Measurements from ENCODE around the gene PLXNA4. TPM values are rescaled to one million over a fixed set of nuclear protein-coding genes. Genes with fewer than 3 reads are reported as not detected.

PLXNA4 gene
- total and polyA plus RNA-seq, 9 of the 15 experiments (the other 6 are each of a cell fraction or from before 2014, with no cell fraction given): under 0.01 to 0.09 TPM; not detected in 7

- H3K36me3 ChIP-seq (ENCODE audit: control insufficient read depth, insufficient read depth, low read length): no peaks in the 10 kb centered on the region
- WGBS (ENCODE audit: insufficient coverage, low coverage, missing lambda C conversion rate): 17% methylated on average over 43 of the region's 55 CpGs
- BruUV-seq (replicated peaks): no TSS peak
- no peaks in the 10 kb centered on the region for H3K9me1 ChIP-seq (ENCODE audit: control insufficient read depth, insufficient read depth, low read length)
- no peak overlapping the region for H2AFZ ChIP-seq (ENCODE audit: low read depth, low read length)
- H4K20me1 ChIP-seq (replicated peaks; ENCODE audit: control insufficient read depth, insufficient read depth, low read length): peaks cover 32% of the 10 kb centered on the region
- intact Hi-C loops (cut with micrococcal nuclease): no loop called here
- POLR2A ChIA-PET: interaction anchor here (0.7 kb wide), 1 partner anchor 618 kb away, joined by 3 read pairs; no protein-coding TSS in a partner anchor
- FAIRE-seq (no peak), ATAC-seq (no peak), DNase-seq (ENCODE audit: extremely low read depth in 1 of 4, low spot score in 3 of 4) (no peak)
- H3K4me1 ChIP-seq (replicated peaks in 1 of 2; ENCODE audit: control insufficient read depth in 2 of 2, insufficient read depth in 2 of 2, low read length in 2 of 2): peaks cover 0 to 8% of the 10 kb centered on the region in 2 experiments; a peak in 1 of 5 replicates
- no peaks in the 10 kb centered on the region for H3K9me3 ChIP-seq (replicated peaks; ENCODE audit: control insufficient read depth, insufficient read depth, low read depth, low read length)
- H3K9ac ChIP-seq (ENCODE audit: insufficient read depth in 1 of 2, low read depth in 2 of 2, low read length in 2 of 2): no peak overlapping the region
- no peak overlapping the region for H3K27ac ChIP-seq (ENCODE audit: extremely low read depth, low read depth, low read length)
- CTCF ChIA-PET (ENCODE audit: low intra/inter-chr PET ratio): no interaction called here
- no peak overlapping the region for H3K4me3 ChIP-seq
- no peaks in the 10 kb centered on the region for H3K79me2 ChIP-seq (ENCODE audit: control insufficient read depth, insufficient read depth, low read length)
- peaks cover 55 to 62% of the 10 kb centered on the region in 2 experiments for H3K27me3 ChIP-seq (ENCODE audit: control insufficient read depth in 2 of 2, insufficient read depth in 2 of 2, low read length in 2 of 2)
- H3K4me2 ChIP-seq (ENCODE audit: insufficient read depth, low read length): no peak overlapping the region
- in situ Hi-C loops (cut with MboI): loop anchor here (10.0 kb wide), 1 partner anchor 882 kb away; no protein-coding TSS in a partner anchor
- TF ChIP-seq SFPQ (IDR thresholded peaks at IDR 0.05; ENCODE audit: low read depth, low read length) (no peak), HNRNPUL1 (IDR thresholded peaks at IDR 0.05; ENCODE audit: low read length) (no peak), RBM15 (IDR thresholded peaks at IDR 0.05; ENCODE audit: insufficient read depth, low read length) (no peak), SRF (CRISPR knock-in tag; IDR thresholded peaks at IDR 0.05) (no peak), MAFF (IDR thresholded peaks at IDR 0.05; ENCODE audit: low read length) (no peak), THRB (CRISPR knock-in tag; conservative IDR thresholded peaks at IDR 0.05) (no peak), ZNF197 (CRISPR knock-in tag; IDR thresholded peaks at IDR 0.05; ENCODE audit: low read depth) (no peak), HSF4 (CRISPR knock-in tag; IDR thresholded peaks at IDR 0.05; ENCODE audit: borderline replicate concordance) (no peak), ZFP36 (IDR thresholded peaks at IDR 0.05; ENCODE audit: low read depth, low read length, partially characterized antibody) (no peak), TFE3 (CRISPR knock-in tag; IDR thresholded peaks at IDR 0.05) (no peak), RUNX1 (IDR thresholded peaks at IDR 0.05; ENCODE audit: low read depth) (no peak), PBX2 (CRISPR knock-in tag; IDR thresholded peaks at IDR 0.05; ENCODE audit: low read depth) (no peak), PBX2 (tag; conservative IDR thresholded peaks at IDR 0.05; ENCODE audit: low read depth) (no peak), KHSRP (IDR thresholded peaks at IDR 0.05) (no peak), PTTG1 (tag; IDR thresholded peaks at IDR 0.05; ENCODE audit: low read depth) (no peak), HMGN3 (IDR thresholded peaks at IDR 0.05; ENCODE audit: borderline replicate concordance, extremely low read depth, insufficient read length, low read depth, low read length) (no peak)
These were observed 433 bp upstream of the PLXNA4 start for GRCh38 chr7:132576721-132577085.
